Fibroblast of skin of left biceps (primary cell): Measurements from ENCODE around the gene CDK5RAP1.
"Not testable (repeated sequence)": the region's sequence is repeated elsewhere in the genome, so short reads cannot be mapped to it uniquely, and the experiment has no call there.

Experiments
- DNase-seq, 2 experiments: peaks; one replicate each; pipeline ENCODE4 v3.0.0-alpha.2; 2013; ENCODE audit warnings: low read depth in 2 of 2

Gene CDK5RAP1

DNA sequence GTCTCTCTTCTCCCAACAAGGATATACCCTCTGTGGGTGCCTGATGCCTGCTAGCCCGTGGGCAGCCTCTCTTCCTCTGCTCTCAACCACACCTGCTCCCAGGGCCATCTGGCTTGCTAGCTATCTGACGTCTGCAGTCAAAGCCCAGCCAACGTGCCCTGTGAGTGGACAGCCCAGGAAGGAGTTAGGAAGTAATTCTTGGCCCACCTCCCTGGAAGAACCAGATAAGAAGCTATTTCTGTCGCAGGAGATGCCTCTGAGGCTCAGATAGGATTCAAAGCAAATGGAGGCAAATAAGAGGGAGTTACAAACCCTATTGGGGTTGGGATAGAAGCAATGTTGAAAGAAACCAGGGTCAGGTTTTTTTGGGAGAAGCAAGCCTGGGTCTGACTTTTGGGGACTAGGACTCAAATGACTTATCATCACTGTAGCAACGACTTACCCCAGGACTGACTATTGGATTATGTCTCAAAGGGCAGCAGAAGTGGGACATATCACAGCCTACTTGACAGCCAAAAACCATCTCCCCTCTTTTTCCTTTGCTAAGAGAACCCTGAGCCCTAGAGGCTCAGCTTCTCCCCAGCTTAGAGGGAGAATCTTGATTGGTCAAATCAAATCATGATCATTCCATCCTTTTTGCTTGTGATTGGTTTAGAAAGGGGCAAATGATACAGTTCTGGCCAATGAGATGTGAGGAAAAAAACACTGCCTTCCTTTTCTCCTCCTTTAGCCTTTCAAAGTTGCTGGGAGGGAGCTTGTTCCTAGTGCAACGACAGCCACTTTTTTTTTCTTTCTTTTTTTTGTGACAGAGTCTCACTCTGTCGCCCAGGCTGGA is 18.0 kb upstream of the CDK5RAP1 start:
- DNase-seq = no peak

DNA sequence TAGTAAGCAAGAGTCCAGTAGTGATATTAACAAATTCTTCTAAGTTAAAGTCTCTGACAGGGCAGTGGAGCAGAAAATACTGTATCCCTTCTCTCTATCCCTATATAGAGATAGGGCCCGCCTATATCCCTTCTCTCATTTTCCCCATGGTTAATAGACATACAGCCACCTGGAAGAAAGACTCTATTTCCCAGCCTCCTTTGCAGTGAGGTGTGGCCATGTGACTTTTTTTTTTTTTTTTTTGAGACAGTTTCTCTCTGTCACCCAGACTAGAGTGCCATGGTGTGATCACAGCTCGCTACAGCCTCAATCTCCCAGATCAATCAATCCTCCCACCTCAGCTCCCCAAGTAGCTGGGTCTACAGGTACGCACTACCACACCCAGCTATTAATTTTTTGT is 16.7 kb upstream of the CDK5RAP1 start:
- DNase-seq = no peak

DNA sequence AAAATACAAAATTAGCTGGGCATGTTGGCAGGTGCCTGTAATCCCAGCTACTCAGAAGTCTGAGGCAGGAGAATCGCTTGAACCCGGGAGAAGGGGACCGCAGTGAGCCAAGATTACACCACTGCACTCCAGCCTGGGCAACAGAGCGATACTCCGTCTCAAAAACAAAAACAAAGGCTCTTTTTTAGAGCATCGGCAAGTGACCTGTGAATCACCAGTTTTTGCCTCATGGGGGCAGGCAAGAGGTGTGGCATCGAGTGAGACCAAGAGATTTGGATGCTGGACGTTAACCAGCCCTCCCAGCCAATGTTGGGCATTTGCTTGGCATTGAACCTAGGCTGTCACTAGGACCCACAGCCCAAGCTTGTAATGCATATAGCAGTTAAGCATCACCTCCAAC is 14.6 kb upstream of the CDK5RAP1 start:
- DNase-seq = no peak

DNA sequence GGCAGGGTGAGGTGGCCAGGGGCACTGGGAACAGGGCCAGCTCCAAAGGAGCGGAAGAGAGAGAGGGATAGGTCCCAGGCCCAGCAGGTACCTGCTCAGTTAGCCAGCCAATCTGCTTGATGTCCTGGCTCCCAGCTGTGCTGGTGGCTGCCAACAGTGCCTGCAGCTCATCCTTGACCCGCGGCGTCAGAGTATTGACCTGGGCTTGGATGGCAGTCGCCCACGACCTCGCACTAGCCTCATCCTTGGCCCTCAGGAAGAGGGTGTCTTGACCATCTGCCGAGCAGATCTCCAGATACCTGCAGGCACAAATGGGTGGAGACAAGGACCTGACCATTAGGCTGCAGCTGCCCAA is 11.1 kb upstream of the CDK5RAP1 start:
- DNase-seq = no peak

DNA sequence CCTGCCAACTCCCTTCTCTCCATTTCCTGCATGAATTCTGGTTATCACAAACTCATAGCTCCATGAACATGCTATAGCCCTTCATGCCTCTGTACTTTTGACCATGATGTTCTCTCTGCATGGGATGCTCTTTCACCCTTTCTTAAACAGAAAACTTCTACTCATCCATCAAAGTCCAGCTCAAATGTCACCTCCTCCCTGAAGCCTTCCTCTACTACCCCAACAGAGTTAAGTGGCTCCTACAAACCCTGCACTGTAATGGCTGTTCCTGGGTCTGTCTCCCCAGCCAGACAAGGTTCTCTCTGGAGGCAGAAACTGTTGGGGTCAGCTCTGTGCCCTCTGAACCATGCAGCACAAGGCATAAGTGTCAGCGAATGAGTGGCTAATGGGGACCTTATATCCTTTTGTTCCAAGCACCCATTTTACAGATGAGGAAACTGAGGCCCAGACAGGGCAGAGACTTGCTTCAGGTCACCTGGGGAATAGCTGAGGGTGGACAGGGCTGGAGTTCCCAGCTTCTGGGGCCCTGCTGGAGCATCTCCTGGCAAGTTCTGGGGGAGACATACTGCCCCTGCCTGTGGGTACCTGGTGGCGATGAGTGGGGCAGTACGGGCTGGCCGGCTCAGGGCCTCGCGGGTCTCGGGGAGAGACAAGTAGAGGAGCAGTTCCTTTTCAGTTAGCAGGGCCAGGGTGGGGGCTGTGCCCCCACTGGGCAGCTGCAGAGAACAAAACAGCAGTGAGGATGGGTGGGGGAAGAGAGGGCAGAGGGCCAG is 10.6 kb upstream of the CDK5RAP1 start:
- DNase-seq = no peak

DNA sequence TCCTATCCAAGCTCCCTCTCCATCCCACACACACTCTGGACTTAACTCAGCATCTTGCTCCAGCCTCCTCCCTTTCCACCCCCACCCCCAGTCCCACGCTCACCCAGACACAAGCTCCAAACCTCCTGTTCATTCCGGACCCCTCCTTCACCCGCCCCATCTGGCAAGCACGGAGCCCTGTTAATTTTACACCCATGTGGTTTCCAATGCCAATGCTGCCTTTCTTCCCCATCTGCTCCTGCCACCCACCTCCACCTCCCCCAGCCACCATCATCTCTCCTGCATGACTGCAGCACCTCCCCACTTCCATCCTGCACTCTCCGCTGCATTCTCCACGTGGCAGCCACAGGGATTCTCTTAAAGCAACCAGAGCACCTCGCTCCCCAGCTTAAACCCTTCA is 9.9 kb upstream of the CDK5RAP1 start:
- no peak for DNase-seq

DNA sequence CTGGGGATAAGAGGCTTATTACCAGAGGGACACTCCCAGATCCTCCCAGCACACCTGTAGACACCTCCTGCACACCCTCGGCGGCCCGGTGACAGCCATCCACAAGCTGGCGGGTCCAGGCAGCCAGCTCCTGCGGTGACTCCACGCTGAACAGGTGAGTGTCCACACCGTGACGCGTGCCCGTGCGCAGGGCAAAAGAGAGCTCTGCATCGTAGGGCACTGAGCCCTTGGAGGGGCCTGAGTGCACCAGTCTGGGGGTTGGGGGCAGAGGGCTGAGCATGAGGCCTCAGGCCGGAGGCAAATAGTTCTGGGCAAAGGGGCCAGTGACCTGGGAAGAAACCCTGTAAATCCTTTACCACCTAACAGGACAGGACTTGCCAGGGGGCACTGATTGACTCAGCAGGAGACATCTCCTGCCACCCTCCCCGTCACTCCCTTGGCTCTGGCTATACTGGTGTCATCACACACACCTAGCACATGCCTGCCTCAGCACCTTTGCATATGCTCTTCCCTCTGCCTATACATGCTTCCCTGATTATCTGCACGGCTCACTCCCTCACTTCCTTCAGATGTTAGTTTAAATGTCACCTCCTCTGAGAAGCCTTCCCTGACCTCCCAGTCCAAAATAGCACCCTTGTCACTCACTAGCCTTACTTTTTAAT is 8.9 kb upstream of the CDK5RAP1 start:
- no peak for DNase-seq

DNA sequence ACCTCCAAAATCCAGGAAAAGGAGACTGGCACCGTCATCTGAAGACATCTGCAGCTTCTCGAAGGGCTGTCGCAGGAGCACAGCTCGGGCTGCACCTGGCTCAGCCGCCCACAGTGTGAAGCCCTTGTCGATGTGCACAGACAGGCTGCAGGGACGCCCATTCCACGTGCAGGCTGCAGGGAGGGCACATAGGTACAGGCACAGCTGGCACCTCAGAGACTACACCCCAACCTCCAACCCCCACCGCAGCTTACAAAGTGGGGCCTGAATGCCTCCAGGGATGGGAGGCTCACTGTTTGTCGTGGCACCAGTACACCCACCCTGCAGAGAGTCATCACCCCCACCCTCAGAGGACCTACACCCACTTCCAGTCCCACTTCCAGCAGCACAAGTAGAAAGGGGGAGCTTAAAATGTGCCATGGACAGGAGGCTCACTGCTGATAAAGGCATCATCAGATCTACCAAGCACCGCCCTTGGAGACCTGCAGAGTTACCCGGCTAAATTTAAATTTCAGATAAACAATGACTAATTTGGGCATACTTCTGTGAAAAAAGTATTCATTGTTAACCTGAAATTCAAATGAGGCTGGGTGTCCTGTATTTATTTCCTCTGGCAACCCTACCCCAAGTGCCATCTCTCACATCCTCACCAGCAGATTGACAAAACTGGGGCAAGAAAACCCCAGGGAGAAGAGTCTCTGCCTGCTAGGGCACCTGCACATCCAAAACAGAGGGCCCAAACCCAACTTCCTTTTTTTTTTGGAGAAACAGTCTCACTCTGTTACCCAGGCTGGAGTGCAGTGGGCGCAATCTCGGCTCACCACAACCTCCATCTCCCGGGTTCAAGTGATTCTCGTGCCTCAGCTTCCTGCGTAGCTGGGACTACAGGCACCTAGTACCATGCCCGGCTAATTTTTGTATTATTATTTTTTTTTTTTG is 7.7 kb upstream of the CDK5RAP1 start:
- DNase-seq = no peak

DNA sequence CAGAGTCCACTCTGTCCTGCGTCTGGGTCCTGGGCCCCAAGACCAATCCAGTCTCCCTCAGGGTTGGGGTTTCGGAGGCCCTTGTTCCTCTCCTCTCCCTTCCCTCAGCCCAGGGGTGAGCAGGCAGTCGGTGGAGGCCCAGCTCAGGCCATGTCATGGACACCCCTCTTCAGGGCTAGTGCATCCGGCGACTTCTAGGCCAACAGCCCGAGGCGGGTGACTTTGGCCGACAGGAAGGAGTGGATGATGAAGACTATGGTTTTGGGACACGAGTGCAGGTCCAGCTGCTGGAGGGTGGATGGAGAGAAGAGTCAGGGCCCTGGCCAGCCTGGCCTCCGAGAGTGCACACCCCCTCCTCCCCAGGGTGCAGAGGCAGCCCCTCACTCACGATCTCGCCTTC is 7.0 kb upstream of the CDK5RAP1 start:
- DNase-seq = no peak

DNA sequence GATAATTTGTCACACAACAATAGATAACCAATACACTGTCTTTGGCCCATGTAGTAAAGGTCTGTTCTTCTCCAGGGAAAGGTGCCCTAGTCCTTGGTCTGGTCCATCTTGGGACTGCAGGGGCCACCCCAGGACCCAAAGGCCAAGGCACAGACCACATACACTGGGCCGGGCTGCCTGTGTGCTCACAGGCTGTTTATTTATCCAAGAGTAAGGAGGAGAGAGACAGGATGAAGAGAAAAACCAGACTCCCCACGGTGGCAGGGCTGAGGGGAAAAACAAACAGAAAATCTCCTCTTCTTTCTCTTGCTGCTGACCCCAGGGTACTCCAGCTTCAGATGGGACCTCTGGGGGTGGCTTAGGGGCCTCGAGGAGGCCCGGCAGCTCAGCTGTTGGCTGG is 6.5 kb upstream of the CDK5RAP1 start:
- DNase-seq = no peak

DNA sequence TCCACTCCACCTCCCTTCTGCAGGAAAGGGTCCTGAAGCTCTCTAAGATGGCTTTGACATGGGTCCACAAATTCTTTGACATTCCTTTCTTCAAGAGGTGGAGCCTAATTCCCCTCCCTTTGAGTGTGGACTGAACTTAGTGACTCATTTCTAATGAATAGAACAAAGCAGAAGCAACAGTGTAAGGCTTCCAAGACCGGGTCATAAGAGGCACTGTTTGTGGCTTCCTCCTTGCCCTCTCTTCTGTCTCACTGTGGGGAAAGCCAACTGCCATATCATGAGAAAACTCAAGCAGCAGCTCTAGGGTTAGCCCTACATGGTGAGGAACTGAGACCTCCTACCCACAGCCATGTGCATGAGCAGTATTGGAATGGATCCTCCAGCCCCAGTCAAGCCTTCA is 5.9 kb upstream of the CDK5RAP1 start:
- no peak for DNase-seq

DNA sequence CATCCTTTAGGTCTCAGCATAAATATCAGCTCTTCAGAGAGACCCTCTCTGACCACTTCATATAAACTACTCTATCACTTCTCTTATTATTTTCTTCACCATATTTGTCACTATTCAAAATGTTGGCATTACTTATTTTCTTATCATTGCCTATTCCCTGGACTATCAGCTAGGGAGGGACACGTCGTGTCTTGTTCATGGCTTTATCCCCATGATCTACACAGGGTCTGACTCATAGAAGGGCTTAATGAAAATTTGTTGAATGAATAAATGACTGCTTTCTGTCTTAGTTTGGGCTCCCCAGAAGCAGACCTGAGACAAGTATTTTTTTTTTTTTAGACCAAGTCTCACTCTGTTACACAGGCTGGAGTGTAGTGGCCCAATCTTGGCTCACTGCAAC is 3.0 kb upstream of the CDK5RAP1 start:
- DNase-seq = no peak

DNA sequence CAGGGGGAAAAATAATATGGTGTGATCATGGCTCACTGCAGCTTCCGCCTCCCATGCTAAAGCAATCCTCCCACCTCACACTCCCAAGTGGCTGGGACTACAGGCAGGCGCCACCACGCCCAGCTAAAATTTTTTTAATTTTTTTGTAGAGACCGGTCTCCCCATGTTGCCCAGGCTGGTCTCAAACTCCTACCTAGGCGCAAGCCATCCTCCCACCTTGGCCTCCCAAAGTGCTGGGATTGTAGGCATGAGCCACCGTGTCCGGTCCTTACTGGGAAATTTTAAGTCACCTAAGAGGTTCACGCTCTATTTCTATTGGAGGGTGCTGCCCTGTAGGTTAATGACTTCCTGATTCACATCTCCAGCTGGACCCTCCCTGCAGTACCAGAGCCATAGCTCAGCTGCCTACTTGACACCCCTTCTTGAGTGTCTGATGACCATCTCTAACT is 626 bp upstream of the CDK5RAP1 start:
- no peak for DNase-seq

DNA sequence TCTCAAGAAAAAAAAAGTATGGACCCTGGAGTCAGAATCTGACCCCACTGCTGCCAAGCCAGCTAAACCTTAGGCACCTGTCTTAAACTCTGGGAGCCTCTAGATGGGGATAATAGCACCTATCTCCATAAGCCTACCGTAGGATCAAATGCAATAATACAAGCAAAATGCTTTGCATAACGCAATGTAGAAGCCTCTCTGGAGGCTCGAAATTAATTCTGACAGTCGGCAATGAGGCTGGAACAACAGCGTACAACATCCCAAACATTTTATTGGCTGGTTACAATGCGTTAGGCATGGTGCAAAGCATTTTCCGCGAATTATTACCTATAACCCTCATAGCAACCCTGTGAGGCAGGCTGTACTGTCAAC is 521 bp downstream of the CDK5RAP1 start:
- DNase-seq = no peak

DNA sequence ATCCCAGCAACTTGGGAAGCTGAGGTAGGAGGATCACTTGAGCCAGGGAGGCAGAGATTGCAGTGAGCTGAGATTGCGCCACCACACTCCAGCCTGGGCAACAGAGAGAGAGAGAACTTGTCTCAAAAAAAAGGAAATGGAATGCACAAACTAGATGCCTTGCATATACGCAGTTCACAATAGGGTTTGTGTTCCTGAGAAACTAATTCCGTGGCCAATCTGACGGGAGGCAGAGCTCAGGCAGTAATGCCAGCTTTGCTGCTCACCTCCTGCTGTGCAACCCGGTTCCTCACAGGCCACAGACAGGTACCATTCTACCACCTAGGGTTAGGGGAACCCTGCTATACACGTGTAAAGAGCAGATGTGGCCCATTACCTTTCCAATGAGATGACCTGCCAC is 1.4 kb downstream of the CDK5RAP1 start:
- no peak for DNase-seq

DNA sequence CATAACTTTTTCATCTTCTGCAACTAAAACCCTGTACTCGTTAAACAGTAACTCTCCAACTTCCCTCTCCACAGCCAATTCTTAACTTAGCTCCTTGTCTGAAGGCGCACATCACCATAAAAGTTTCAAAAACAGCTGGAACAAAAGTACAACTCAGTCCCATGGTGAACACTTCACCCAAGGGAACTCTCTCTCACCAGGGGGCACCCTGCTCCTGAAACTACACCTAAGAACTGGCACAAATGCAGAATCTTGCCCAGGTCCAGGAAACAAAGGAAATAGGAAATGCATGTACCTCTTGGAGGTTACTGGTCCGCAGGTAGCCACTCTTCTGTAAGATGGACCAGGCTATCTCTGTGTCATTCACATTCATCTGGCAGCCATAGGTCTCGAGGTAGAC is 6.6 kb downstream of the CDK5RAP1 start:
- DNase-seq = no peak

DNA sequence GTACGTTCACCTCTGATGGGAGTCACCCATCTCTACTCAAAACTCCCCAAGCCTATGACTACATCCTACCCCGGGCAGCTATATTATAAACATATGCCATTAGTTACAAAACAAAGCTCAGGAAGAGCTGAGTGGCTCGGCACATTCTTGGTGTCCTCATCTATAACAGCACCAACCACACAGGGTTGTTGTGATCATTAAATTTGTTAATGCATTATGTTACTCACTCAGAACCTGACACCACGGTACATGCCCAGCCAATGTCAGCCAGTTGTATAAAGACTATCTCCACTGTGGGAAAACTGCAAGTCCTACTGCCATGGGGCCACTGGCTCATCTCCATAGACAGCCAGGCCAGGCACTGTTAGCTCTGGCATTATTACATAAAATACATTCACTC is 7.7 kb downstream of the CDK5RAP1 start:
- DNase-seq = peak in 1 of 2 experiments; percentile 8

DNA sequence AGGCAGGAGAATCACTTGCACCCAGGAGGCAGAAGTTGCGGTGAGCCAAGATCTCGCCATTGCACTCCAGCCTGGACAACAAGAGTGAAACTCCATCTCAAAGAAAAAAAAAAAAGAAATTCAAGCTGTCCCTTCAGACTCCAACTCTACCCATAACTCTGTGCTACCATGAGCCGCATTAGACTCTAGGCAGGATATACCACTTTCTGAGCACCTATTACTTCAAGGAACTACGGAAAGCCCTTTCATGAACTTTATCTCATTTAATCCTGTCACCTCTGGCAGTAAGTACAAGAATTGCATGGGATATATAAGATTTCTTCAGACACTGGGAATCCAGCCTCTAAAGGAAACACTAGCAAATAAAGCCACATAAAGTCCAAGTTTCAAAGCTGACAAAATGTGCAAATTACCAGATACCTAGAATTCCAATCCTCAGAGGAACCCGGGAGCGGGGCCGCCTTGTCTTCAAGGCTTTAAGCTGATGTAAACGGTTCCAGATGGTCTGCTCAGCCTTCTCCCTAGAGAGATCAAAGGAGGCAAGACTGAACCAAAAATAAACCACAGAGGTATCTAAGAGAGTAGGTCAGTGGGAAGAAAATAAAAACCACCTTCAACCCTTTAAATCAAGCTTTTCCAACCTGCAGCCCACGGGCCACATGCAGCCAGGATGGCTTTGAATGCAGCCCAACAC is 9.4 kb downstream of the CDK5RAP1 start:
- peak; percentile 92 to 93 for DNase-seq

DNA sequence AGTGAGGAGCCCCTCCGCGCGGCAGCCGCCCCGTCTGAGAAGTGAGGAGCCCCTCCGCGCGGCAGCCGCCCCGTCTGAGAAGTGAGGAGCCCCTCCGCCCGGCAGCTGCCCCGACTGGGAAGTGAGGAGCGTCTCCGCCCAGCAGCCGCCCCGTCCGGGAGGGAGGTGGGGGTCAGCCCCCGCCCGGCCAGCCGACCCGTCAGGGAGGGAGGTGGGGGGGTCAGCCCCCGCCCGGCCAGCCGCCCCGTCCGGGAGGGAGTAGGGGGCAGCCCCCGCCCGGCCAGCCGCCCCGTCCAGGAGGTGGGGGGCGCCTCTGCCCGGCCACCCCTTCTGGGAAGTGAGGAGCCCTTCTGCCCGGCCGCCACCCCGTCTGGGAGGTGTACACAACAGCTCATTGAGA is 12.0 kb downstream of the CDK5RAP1 start:
- not testable (repeated sequence) for DNase-seq

DNA sequence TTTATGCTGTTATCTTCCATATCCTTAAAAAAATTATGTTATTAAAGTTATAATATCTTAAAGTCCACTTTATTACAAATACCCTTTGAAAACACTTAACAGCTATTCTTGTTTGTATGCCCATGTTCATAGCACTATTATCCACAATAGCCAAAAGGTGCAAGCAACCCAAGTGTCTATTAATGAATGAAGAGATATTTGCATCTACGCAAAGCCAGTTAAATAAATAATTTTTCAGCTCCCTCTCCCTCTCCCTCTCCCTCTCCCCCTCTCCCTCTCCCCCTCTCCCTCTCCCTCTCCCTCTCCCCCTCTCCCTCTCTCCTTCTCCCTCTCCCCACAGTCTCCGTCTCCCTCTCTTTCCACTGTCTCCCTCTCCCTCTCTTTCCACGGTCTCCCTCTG is 13.1 kb downstream of the CDK5RAP1 start:
- no peak for DNase-seq

DNA sequence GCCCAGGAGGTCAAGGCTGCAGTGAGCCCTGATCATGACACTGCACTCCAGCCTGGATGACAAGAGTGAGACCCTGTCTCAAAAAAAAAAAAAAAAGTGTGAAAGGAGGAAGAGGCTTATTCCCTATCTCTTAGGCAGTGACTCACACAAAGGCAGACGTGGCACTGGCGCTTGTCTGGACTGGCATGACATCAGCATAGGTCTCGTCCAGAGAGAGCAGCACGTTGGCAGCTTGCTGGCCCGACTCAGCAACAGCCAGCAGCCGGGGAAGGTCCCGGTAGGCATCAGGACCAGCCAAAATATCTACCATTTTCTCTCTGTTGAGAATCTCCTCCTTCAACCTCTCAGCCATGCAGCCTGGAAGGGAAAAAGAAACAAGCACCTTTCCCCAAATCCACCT is 14.1 kb downstream of the CDK5RAP1 start:
- no peak for DNase-seq
